PC-9 (cell line): ENCODE data around the gene SRBD1.

Experiments
- CTCF ChIP-seq: fragments of 200-600 bp; sonication (generic); conservative IDR thresholded peaks from 2 replicates; pipeline ENCODE4 v1.6.1; 2017; ENCODE audit warnings: mixed run types, antibody characterized with exemption, mild to moderate bottlenecking, moderate library complexity
- EZH2 ChIP-seq: fragments of 200-600 bp; sonication (generic); IDR thresholded peaks from 2 replicates; pipeline ENCODE4 v1.8.0; 2017; ENCODE audit warnings: antibody characterized with exemption, low read depth

GRCh38 chr2:45368792-45369191, 242.3 kb downstream of the SRBD1 start:
- no peak for TF ChIP-seq CTCF
- TF ChIP-seq EZH2 = no peak
